Activated T-cell treated with anti-CD3 and anti-CD28 coated beads for 4 hours (primary cell): ENCODE measurements around the gene SPOUT1.
"Not testable (repeated sequence)": the region's sequence is repeated elsewhere in the genome, so short reads cannot be mapped to it uniquely, and the experiment has no call there.

ENCODE experiments used
- DNase-seq: peaks from one replicate; pipeline ENCODE4 v3.0.0-alpha.2; 2020

The SPOUT1 gene

GRCh38 chr9:128829477-128830251 lies at the start of gene SPOUT1:
Gene SPOUT1, minus strand, starts transcription at chr9:128829794. Its CDS starts 14 bp downstream, at chr9:128829780.
- peak; percentile 92 for DNase-seq

GRCh38 chr9:128877852-128878251 lies 48.3 kb upstream of the SPOUT1 start:
- no peak for DNase-seq

- not testable (repeated sequence) for DNase-seq
These were observed 41.3 kb upstream of the SPOUT1 start for GRCh38 chr9:128870941-128871265.

GRCh38 chr9:128870128-128870940 lies 40.7 kb upstream of the SPOUT1 start:
- DNase-seq, result no peak

- DNase-seq, result peak; percentile 81
These were observed 34.1 kb upstream of the SPOUT1 start for GRCh38 chr9:128863647-128864046.

GRCh38 chr9:128862401-128862851 lies 32.8 kb upstream of the SPOUT1 start:
- DNase-seq, result no peak

GRCh38 chr9:128861501-128861900 lies 31.9 kb upstream of the SPOUT1 start:
- no peak for DNase-seq

GRCh38 chr9:128860937-128861336 lies 31.3 kb upstream of the SPOUT1 start:
- no peak for DNase-seq

GRCh38 chr9:128858476-128858875 lies 28.9 kb upstream of the SPOUT1 start:
- DNase-seq, result not testable (repeated sequence)

- DNase-seq, result not testable (repeated sequence)
These were observed 24.9 kb upstream of the SPOUT1 start for GRCh38 chr9:128854454-128854853.

GRCh38 chr9:128852646-128853045 lies 23.1 kb upstream of the SPOUT1 start:
- DNase-seq, result not testable (repeated sequence)

GRCh38 chr9:128851779-128852600 lies 22.4 kb upstream of the SPOUT1 start:
- not testable (repeated sequence) for DNase-seq

GRCh38 chr9:128851024-128851423 lies 21.4 kb upstream of the SPOUT1 start:
- not testable (repeated sequence) for DNase-seq

- no peak for DNase-seq
These were observed 18.2 kb upstream of the SPOUT1 start for GRCh38 chr9:128847803-128848202.

- no peak for DNase-seq
These were observed 17.1 kb upstream of the SPOUT1 start for GRCh38 chr9:128846680-128847030.

GRCh38 chr9:128845186-128845931 lies 15.8 kb upstream of the SPOUT1 start:
- no peak for DNase-seq

- DNase-seq, result not testable (repeated sequence)
These were observed 13.6 kb upstream of the SPOUT1 start for GRCh38 chr9:128843171-128843570.

GRCh38 chr9:128841694-128842492 lies 12.3 kb upstream of the SPOUT1 start:
- no peak for DNase-seq

GRCh38 chr9:128840524-128840923 lies 10.9 kb upstream of the SPOUT1 start:
- no peak for DNase-seq

GRCh38 chr9:128838338-128838737 lies 8.7 kb upstream of the SPOUT1 start:
- DNase-seq, result no peak

GRCh38 chr9:128836509-128837145 lies 7.0 kb upstream of the SPOUT1 start:
- no peak for DNase-seq
